Measurements from ENCODE around the gene PTPRU.

- TF ChIP-seq PATZ1 (CRISPR knock-in tag; IDR thresholded peaks at IDR 0.05; ENCODE audit: borderline replicate concordance) (no peak), OSR1 (CRISPR knock-in tag; IDR thresholded peaks at IDR 0.05) (no peak)
Measured at GRCh38 chr1:29286194-29286767, 50.0 kb downstream of the PTPRU start.

Data from SK-N-SH treated with all-trans-retinoic acid at 6 μM for 48 hours (cell line).